Lower lobe of right lung (tissue), 2 donors: ENCODE results near the gene PLD1. TPM values are rescaled to one million over a fixed set of nuclear protein-coding genes. Genes with fewer than 3 reads are reported as not detected.

Experiments used
- ATAC-seq, 2 donors: fragments of 200-7000 bp; cut with Tn5 transposase; one replicate each; pipeline ENCODE4 v1.9.1; 2020 to 2022; ENCODE audit warnings: mild to moderate bottlenecking in 2 of 2, moderate library complexity in 2 of 2
- DNase-seq: peaks from one replicate; pipeline ENCODE4 v3.0.0-alpha.2; 2020
- H3K27ac ChIP-seq: fragments of 200-600 bp; one replicate; pipeline ENCODE4 v1.8.0; 2022
- H3K27me3 ChIP-seq: fragments of 200-600 bp; one replicate; pipeline ENCODE4 v1.8.0; 2022; ENCODE audit warnings: low read depth
- H3K36me3 ChIP-seq: fragments of 200-600 bp; one replicate; pipeline ENCODE4 v1.8.0; 2022; ENCODE audit warnings: mild to moderate bottlenecking
- H3K4me1 ChIP-seq: fragments of 200-600 bp; one replicate; pipeline ENCODE4 v1.8.0; 2022
- H3K4me3 ChIP-seq: fragments of 200-600 bp; one replicate; pipeline ENCODE4 v1.8.0; 2022; ENCODE audit warnings: mild to moderate bottlenecking
- H3K9me3 ChIP-seq: fragments of 200-600 bp; one replicate; pipeline ENCODE4 v1.8.0; 2022
- intact Hi-C: fragments of 100-400 bp; cut with DNase I; formaldehyde crosslinking; loops from one replicate; pipeline ENCODE4 v1.11.0; 2022
- total RNA-seq: library from RNA; stranded (reverse); fragmentation: NEBNext Ultra II Directional; extraction: Animal tissue kit (Norgen Biotek cat#: 25700); gene quantifications from one replicate; pipeline ENCODE4 v1.2.1, GENCODE V29; 2021
- TF ChIP-seq, protein P1 (sequence below): fragments of 200-600 bp; IDR thresholded peaks from one replicate; pipeline ENCODE4 v1.8.0; 2022; ENCODE audit warnings: antibody characterized with exemption, mild to moderate bottlenecking
- donor health status: DM: no; HTN: yes; CAD: no; lungs with severe emphysema.

Gene PLD1
- total RNA-seq, 1 donor from 2014 or later = 27.7 TPM

DNA sequence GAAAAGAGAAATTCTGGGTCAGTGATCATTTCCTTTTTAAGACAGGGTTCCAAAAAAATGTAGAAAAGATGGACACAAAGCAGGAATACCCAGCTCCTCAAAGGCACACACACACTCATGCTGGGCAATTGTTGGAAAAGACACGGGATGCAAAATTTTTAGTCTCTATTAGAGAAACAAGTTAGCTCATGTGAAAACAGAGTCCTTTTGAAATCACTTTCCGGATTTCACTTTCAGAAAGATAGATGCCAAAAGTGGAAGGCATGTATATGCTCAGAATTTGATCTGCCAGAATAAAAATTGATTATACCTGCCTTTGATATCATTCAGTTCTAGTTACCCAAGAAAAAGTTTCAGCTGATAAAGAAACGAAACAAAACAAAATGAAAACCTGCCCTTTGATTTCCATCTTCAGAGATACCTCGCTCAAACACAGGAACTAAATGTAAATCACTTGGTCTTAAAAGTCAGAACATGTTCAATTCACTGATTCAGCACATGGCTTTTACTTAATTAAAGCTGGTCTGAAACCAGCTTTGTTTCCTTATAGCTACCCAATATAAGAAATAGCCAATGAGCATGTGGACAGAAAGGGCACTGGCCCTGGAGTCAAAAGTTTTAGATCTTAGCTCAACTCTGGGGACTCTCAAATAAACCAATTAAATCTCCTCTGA is 52.8 kb downstream of the PLD1 start:
- ATAC-seq (no peak), DNase-seq (no peak)
- TF ChIP-seq, protein P1, sequence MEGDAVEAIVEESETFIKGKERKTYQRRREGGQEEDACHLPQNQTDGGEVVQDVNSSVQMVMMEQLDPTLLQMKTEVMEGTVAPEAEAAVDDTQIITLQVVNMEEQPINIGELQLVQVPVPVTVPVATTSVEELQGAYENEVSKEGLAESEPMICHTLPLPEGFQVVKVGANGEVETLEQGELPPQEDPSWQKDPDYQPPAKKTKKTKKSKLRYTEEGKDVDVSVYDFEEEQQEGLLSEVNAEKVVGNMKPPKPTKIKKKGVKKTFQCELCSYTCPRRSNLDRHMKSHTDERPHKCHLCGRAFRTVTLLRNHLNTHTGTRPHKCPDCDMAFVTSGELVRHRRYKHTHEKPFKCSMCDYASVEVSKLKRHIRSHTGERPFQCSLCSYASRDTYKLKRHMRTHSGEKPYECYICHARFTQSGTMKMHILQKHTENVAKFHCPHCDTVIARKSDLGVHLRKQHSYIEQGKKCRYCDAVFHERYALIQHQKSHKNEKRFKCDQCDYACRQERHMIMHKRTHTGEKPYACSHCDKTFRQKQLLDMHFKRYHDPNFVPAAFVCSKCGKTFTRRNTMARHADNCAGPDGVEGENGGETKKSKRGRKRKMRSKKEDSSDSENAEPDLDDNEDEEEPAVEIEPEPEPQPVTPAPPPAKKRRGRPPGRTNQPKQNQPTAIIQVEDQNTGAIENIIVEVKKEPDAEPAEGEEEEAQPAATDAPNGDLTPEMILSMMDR = no peak
- Histone ChIP-seq H3K27me3 (no peaks in the 10 kb centered on the region), H3K4me3 (no peak overlapping the region), H3K9me3 (no peaks in the 10 kb centered on the region), H3K27ac (no peak overlapping the region), H3K4me1 (peaks cover 7% of the 10 kb centered on the region), H3K36me3 (no peaks in the 10 kb centered on the region)
- intact Hi-C loops = no loop called here

DNA sequence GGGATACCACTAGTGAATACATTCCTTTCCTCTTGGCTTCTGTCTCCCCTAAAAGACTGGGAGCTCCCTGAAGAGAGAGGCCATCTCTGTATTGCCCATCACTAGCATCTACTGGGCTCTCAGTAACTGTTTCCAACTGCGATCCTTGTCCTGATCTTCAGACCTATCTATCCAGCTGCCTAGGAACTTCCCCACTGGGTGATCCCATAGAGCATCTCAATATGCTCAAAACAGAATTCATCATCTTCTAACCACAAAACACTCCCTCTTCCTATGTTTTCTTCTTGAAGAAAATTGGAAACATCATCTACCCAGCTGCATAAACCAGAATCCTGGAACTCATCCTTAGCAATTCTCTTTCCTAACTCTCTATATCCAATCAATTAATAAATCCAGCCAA is 54.6 kb downstream of the PLD1 start:
- Histone ChIP-seq H3K36me3 (no peaks in the 10 kb centered on the region), H3K27ac (no peak overlapping the region), H3K27me3 (no peaks in the 10 kb centered on the region), H3K4me3 (no peak overlapping the region), H3K4me1 (peaks cover 7% of the 10 kb centered on the region), H3K9me3 (no peaks in the 10 kb centered on the region)
- ATAC-seq = no peak
- TF ChIP-seq, protein P1 = no peak
- intact Hi-C loops = no loop called here
- no peak for DNase-seq

DNA sequence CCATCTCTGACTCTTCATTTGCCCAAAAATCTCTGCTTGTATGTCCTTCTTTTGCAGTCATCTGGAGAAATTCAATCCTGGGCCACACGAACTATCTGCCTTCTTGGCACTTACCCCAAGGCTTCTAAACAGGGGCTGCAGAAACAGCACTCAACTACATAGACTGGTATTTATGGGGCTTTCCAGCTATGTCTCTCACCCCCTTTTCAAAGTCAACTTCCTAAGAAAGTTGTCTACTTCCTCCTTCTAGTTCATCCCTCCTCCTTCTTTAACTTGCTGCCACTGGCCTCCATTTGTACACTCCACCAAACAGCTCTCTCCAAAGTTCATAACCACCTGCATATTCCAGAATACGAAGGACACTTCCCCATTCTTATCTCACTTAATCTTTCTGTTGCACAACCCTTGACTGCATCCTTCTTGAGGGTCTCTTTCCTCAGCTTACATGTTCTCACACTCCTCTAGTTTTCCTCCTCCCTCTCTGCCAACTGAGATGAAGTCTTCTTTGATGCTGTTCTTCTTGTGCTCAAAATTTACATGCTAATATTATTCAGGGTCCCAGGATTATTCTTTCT is 55.2 kb downstream of the PLD1 start:
- Histone ChIP-seq H3K27ac (no peak overlapping the region), H3K36me3 (no peaks in the 10 kb centered on the region), H3K27me3 (no peaks in the 10 kb centered on the region), H3K4me1 (peaks cover 7% of the 10 kb centered on the region), H3K9me3 (no peaks in the 10 kb centered on the region), H3K4me3 (no peak overlapping the region)
- no peak for DNase-seq
- TF ChIP-seq, protein P1 = no peak
- no peak for ATAC-seq
- intact Hi-C loops = no loop called here

DNA sequence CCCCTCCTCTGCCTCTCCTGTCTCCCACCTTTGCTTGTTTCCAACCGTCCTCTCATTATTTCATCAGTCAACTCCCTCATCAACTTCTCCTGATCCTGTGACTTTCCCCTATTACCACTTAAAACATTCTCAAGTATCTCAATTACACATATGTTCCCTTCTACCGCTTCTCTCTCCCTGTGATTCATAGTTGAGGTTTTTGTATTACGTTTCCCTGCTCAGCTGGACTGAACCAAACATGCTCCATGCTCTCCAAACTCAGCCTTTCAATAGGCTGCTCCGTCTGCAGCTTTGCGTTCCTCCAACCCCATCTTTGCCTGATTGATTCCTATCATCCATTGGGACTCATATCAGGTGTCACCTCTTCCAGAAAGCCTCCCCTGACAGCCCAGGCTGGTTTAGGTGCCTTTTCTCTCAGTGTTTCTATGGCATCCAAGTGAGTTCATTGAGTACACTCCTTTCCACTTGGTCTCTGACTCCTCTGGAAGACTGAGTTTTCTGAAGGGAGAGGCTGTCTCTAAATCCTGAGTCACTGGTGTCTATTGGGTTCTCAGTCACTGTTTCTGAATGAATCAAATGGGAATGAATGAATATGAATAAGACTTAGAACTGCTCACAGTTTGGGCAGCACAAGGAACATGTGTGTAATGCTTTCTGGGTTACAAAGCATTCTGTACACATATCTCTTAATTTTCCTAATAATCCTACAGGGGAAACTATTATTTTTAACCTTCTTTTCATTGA is 56.4 kb downstream of the PLD1 start:
- intact Hi-C loops = no loop called here
- no peak overlapping the region for H3K27ac ChIP-seq
- TF ChIP-seq, protein P1 = no peak
- peaks cover 7% of the 10 kb centered on the region for H3K4me1 ChIP-seq
- H3K9me3 ChIP-seq = no peaks in the 10 kb centered on the region
- no peak for DNase-seq
- no peaks in the 10 kb centered on the region for H3K36me3 ChIP-seq
- no peaks in the 10 kb centered on the region for H3K27me3 ChIP-seq
- H3K4me3 ChIP-seq = no peak overlapping the region
- ATAC-seq = no peak

DNA sequence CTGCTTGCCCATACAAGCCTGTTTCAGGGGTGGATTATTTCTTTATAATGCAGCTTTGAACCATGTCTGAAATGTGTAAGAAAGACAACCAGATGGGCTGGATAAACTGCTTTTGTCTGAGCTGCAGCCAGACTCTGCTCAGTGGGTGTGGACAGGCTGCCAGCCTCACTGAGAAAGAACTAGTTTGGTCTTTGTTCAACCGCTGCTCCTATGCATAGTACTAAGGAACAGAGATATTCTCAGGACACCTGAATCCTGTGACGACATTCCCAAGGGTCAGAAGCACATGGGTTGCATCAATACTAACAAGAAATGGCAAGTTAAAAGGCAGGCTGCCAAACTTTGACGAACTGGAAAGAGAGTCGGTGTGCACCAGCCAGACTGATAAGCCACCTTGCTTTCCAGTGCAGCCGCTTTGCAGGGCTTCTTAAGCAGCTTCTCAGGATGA is 57.2 kb downstream of the PLD1 start:
- TF ChIP-seq, protein P1 = no peak

More for the DNA sequence above, 57.2 kb downstream of the PLD1 start:
- no peak overlapping the region for H3K27ac ChIP-seq
- DNase-seq (no peak), ATAC-seq (peak in 1 of 2 donors; percentile 30)
- no peaks in the 10 kb centered on the region for H3K27me3 ChIP-seq
- H3K4me3 ChIP-seq = no peak overlapping the region
- H3K9me3 ChIP-seq = no peaks in the 10 kb centered on the region
- peaks cover 9% of the 10 kb centered on the region for H3K4me1 ChIP-seq
- intact Hi-C loops = no loop called here
- no peaks in the 10 kb centered on the region for H3K36me3 ChIP-seq
